Astrocyte (in vitro differentiated cells and primary cell): ENCODE measurements around the gene GNPTG. TPM values are rescaled to one million over a fixed set of nuclear protein-coding genes. Genes with fewer than 3 reads are reported as not detected.

ENCODE experiments used
- DNase-seq: peaks from one replicate; pipeline ENCODE4 v3.0.0-alpha.2; 2010; ENCODE audit warnings: low read depth
- FAIRE-seq: peaks from 2 replicates; lab custom pipeline; 2011; peaks lifted over from hg19 to GRCh38; lab: Jason Lieb, UNC
- H2AFZ ChIP-seq: 2 replicates; pipeline ENCODE4 v1.6.0; 2012; ENCODE audit warnings: low read depth, low read length, inconsistent platforms
- H3K27ac ChIP-seq: 2 replicates; pipeline ENCODE4 v1.5.1; 2011; ENCODE audit warnings: low read depth, low read length, inconsistent platforms
- H3K27me3 ChIP-seq: 2 replicates; pipeline ENCODE4 v1.6.0; 2011; ENCODE audit warnings: low read length, inconsistent platforms; ENCODE audit not compliant: insufficient read depth
- H3K36me3 ChIP-seq: 2 replicates; pipeline ENCODE4 v1.5.1; 2011; ENCODE audit warnings: low read length, inconsistent platforms; ENCODE audit not compliant: insufficient read depth
- H3K4me1 ChIP-seq: 2 replicates; pipeline ENCODE4 v1.5.1; 2011; ENCODE audit warnings: low read length, inconsistent platforms; ENCODE audit not compliant: insufficient read depth
- H3K4me2 ChIP-seq: 2 replicates; pipeline ENCODE4 v1.6.0; 2012; ENCODE audit warnings: low read length, inconsistent platforms
- H3K4me3 ChIP-seq: 2 replicates; pipeline ENCODE4 v1.5.1; 2011; ENCODE audit warnings: low read depth, mild to moderate bottlenecking, low read length, inconsistent platforms; ENCODE audit not compliant: insufficient read depth
- H3K79me2 ChIP-seq: 2 replicates; pipeline ENCODE4 v1.6.0; 2012; ENCODE audit warnings: mild to moderate bottlenecking, low read length, inconsistent platforms; ENCODE audit not compliant: insufficient read depth
- H3K9ac ChIP-seq: 2 replicates; pipeline ENCODE4 v1.6.0; 2012; ENCODE audit warnings: mild to moderate bottlenecking, low read length, inconsistent platforms
- H3K9me3 ChIP-seq: 2 replicates; pipeline ENCODE4 v1.5.1; 2012; ENCODE audit warnings: low read depth, mild to moderate bottlenecking, low read length, inconsistent platforms; ENCODE audit not compliant: insufficient read depth
- H4K20me1 ChIP-seq: 2 replicates; pipeline ENCODE4 v1.6.0; 2012; ENCODE audit warnings: low read length, inconsistent platforms; ENCODE audit not compliant: insufficient read depth
- H3K27ac Mint-ChIP-seq: one replicate; pipeline ENCODE4 v1.8.0; 2021; ENCODE audit warnings: mild to moderate bottlenecking, mixed read lengths; ENCODE audit not compliant: unreplicated experiment
- H3K27me3 Mint-ChIP-seq: one replicate; pipeline ENCODE4 v1.8.0; 2021; ENCODE audit warnings: low read depth, mixed read lengths; ENCODE audit not compliant: unreplicated experiment
- H3K36me3 Mint-ChIP-seq: one replicate; pipeline ENCODE4 v1.8.0; 2021; ENCODE audit warnings: low read depth, mixed read lengths; ENCODE audit not compliant: unreplicated experiment
- H3K4me1 Mint-ChIP-seq: one replicate; pipeline ENCODE4 v1.8.0; 2021; ENCODE audit warnings: low read depth, mixed read lengths; ENCODE audit not compliant: unreplicated experiment
- H3K4me3 Mint-ChIP-seq: one replicate; pipeline ENCODE4 v1.8.0; 2021; ENCODE audit warnings: mild to moderate bottlenecking, moderate library complexity, mixed read lengths; ENCODE audit not compliant: unreplicated experiment
- H3K9me3 Mint-ChIP-seq: one replicate; pipeline ENCODE4 v1.8.0; 2021; ENCODE audit warnings: mild to moderate bottlenecking, mixed read lengths; ENCODE audit not compliant: unreplicated experiment
- CTCF ChIP-seq: IDR thresholded peaks from 2 replicates; pipeline ENCODE4 v1.5.1; 2011; ENCODE audit warnings: low read depth, mild to moderate bottlenecking, inconsistent platforms, low read length, moderate library complexity; ENCODE audit not compliant: insufficient read depth
- EZH2 ChIP-seq: IDR thresholded peaks from 2 replicates; pipeline ENCODE4 v1.6.1; 2012; ENCODE audit warnings: mild to moderate bottlenecking, low read length, inconsistent platforms; ENCODE audit not compliant: insufficient read depth
- total RNA-seq: library from RNA; stranded (reverse); gene quantifications from 2 replicates; pipeline ENCODE4 v1.2.1, GENCODE V29; 2021

The GNPTG gene
- total RNA-seq, 1 donor from 2014 or later = 45.5 TPM

GRCh38 chr16:1309888-1310831 is 41.6 kb upstream of the GNPTG start:
- no peaks in the 10 kb centered on the region for H3K9me3 ChIP-seq
- H3K27me3 ChIP-seq = no peaks in the 10 kb centered on the region
- H3K4me2 ChIP-seq = peak overlapping the region; percentile 100
- H3K4me1 ChIP-seq = peaks cover 24% of the 10 kb centered on the region
- H3K79me2 ChIP-seq = peaks cover 54% of the 10 kb centered on the region
- H2AFZ ChIP-seq = no peak overlapping the region
- H3K27ac ChIP-seq = peak overlapping the region; percentile 56
- no peak for TF ChIP-seq EZH2
- TF ChIP-seq CTCF = no peak
- H3K4me3 ChIP-seq = peak overlapping the region; percentile 86
- FAIRE-seq (peak; percentile 68), DNase-seq (peak; percentile 55)
- Mint-ChIP-seq H3K4me1 (peaks cover 6% of the 10 kb centered on the region), H3K27me3 (no peaks in the 10 kb centered on the region), H3K27ac (peak overlapping the region; percentile 73), H3K9me3 (no peaks in the 10 kb centered on the region), H3K4me3 (peak overlapping the region; percentile 92), H3K36me3 (no peaks in the 10 kb centered on the region)
- H3K36me3 ChIP-seq = no peaks in the 10 kb centered on the region
- peak overlapping the region; percentile 99 for H3K9ac ChIP-seq
- peaks cover 51% of the 10 kb centered on the region for H4K20me1 ChIP-seq

- H3K27ac Mint-ChIP-seq = peak overlapping the region; percentile 73
- TF ChIP-seq EZH2 (no peak), CTCF (no peak)
- Histone ChIP-seq H3K36me3 (peaks cover under 1% of the 10 kb centered on the region), H4K20me1 (peaks cover 57% of the 10 kb centered on the region), H3K79me2 (peaks cover 60% of the 10 kb centered on the region), H3K9me3 (no peaks in the 10 kb centered on the region), H2AFZ (no peak overlapping the region), H3K4me3 (peak overlapping the region; percentile 86), H3K27ac (peak overlapping the region; percentile 56), H3K9ac (peak overlapping the region; percentile 99), H3K27me3 (no peaks in the 10 kb centered on the region), H3K4me2 (peak overlapping the region; percentile 100), H3K4me1 (peaks cover 24% of the 10 kb centered on the region)
- H3K4me1 Mint-ChIP-seq = peaks cover 6% of the 10 kb centered on the region
- H3K9me3 Mint-ChIP-seq = no peaks in the 10 kb centered on the region
- DNase-seq (no peak), FAIRE-seq (no peak)
- peak overlapping the region; percentile 92 for H3K4me3 Mint-ChIP-seq
- no peaks in the 10 kb centered on the region for H3K27me3 Mint-ChIP-seq
- H3K36me3 Mint-ChIP-seq = no peaks in the 10 kb centered on the region
Measured at GRCh38 chr16:1310832-1311200, 40.9 kb upstream of the GNPTG start.
